ENCODE measurements around the gene MEX3D.

The MEX3D gene

GRCh38 chr19:1516395-1516753 is 51.8 kb downstream of the MEX3D start:
- DNase-seq (ENCODE audit: low read depth): no peak

GRCh38 chr19:1514986-1515721 is 53.0 kb downstream of the MEX3D start:
- no peak for DNase-seq (ENCODE audit: low read depth)

GRCh38 chr19:1514295-1514661 is 53.8 kb downstream of the MEX3D start:
- no peak for DNase-seq (ENCODE audit: low read depth)

- peak; percentile 4 for DNase-seq (ENCODE audit: low read depth)
Observed at GRCh38 chr19:1513499-1514294, 54.4 kb downstream of the MEX3D start.

GRCh38 chr19:1512671-1513498 is 55.2 kb downstream of the MEX3D start, which contains the start of gene ADAMTSL5:
TSS of gene ADAMTSL5 (minus strand) at chr19:1513019. CDS start at chr19:1510943, 2,076 bp downstream.
- no peak for DNase-seq (ENCODE audit: low read depth)

GRCh38 chr19:1511318-1512317 is 56.5 kb downstream of the MEX3D start:
- no peak for DNase-seq (ENCODE audit: low read depth)

- DNase-seq (ENCODE audit: low read depth): no peak
Observed at GRCh38 chr19:1510807-1511206, 57.3 kb downstream of the MEX3D start.

GRCh38 chr19:1510442-1510806 is 57.7 kb downstream of the MEX3D start:
- no peak for DNase-seq (ENCODE audit: low read depth)

GRCh38 chr19:1509602-1510441 is 58.3 kb downstream of the MEX3D start:
- DNase-seq (ENCODE audit: low read depth): no peak

GRCh38 chr19:1508507-1508856 is 59.6 kb downstream of the MEX3D start:
- DNase-seq (ENCODE audit: low read depth): no peak

GRCh38 chr19:1507763-1508506 is 60.2 kb downstream of the MEX3D start:
- peak; percentile 77 for DNase-seq (ENCODE audit: low read depth)

GRCh38 chr19:1507192-1507660 is 60.9 kb downstream of the MEX3D start:
- DNase-seq (ENCODE audit: low read depth): no peak

- no peak for DNase-seq (ENCODE audit: low read depth)
Observed at GRCh38 chr19:1505991-1506881, 61.9 kb downstream of the MEX3D start.

GRCh38 chr19:1505012-1505411 is 63.1 kb downstream of the MEX3D start:
- no peak for DNase-seq (ENCODE audit: low read depth)
